Fibroblast of the conjunctiva (primary cell): Measurements from ENCODE around the gene LCORL.
"Not testable (repeated sequence)": the region's sequence is repeated elsewhere in the genome, so short reads cannot be mapped to it uniquely, and the experiment has no call there.

Experiments
- DNase-seq: peaks from one replicate; pipeline ENCODE4 v3.0.0-alpha.2; 2010; ENCODE audit warnings: low read depth

Gene LCORL

DNA sequence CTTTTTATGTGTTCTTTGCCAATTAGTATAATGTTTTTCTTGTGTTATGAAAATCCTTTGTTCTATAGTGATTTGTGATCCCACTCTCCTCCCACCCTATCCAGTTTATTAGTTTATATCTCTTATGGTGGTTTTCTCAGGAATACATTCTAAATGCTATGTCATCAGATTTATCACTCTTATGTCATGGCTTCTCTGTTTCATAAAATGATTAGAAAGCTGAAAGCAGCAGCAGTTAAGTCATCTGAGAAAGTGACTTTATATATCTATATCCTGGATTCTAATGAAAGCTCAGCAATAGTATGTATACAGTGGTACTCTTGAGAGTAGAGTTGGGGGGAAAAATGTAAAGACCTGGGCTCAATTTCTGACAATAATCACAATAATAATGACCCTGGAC lies 169.6 kb downstream of the LCORL start:
- DNase-seq, result no peak

DNA sequence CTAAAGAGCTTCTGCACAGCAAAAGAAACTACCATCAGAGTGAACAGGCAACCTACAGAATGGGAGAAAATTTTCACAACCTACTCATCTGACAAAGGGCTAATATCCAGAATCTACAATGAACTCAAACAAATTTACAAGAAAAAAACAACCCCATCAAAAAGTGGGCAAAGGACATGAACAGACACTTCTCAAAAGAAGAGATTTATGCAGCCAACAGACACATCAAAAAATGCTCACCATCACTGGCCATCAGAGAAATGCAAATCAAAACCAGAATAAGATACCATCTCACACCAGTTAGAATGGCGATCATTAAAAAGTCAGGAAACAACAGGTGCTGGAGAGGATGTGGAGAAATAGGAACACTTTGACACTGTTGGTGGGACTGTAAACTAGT lies 171.3 kb downstream of the LCORL start:
- DNase-seq, result not testable (repeated sequence)

DNA sequence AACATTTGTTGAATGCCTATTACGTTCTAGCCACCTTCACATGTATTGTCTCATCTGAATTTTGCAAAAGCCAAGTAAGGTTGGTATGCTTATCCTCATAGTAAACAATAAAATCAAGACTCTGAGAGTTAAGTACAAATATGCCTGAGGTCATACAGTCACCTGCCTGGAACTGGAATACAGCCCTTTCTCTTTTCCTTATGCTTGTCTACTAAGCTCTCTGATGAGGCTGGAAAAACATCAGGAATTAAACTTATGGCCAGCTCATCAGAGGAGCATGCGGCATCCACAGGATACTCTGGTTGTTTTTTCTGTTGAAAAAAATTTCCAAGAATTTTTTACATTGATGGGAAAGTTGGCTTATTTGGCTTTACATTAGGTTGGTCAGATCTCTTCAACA lies 175.3 kb downstream of the LCORL start:
- DNase-seq, result no peak

DNA sequence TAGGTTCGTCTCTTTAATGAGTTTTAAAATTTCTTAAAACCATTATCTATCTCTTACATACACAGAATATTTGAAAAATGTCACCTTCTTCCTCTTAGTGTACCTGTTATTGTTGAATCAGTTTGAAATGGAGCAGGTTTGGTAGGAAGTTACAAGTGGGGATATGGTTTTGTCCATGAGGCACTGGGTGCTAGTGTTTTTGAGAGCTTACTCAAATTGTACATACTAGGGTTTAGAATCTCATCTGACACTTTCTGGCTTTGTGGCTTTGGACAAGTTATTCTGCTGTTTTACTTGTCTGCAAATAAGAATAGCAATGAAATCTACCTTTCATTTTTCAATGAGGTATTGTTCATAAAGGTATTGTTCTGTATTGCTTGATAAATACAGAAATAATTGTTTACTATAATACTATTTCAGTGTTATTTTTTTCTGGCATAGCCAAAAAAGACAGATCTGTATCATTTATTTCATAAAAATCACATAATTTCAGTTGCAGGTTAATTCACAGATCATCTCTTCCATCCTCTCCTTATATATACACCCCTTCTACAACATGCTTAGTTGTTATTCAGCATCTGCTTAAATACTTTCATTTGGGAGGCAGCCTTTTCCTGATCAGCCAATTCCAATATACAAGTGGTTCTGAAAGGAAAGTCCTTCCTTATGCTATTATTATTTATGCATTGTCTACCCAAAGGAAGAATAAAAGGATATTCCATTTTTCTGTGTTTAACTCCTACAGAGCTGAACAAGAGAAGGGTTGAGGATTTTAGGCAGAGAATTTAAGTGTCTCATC lies 197.5 kb downstream of the LCORL start:
- no peak for DNase-seq

DNA sequence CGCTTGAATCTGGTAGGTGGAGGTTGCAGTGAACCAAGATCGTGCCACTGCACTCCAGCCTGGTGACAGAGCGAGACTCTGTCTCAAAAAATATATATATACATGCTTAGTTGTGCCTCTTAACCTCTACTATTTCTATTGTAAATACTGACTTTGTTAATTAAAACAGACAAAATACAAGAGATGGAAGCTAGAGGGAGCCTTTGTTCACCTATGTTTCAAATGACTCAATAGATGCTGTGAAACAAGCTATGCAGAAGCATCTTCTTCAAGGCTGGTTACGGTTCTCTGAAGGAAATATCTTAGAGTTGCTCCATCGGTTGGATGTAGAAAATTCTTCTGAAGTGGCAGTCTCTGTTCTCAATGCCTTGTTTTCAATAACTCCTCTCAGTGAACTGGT lies 204.5 kb downstream of the LCORL start:
- DNase-seq, result peak; percentile 74

DNA sequence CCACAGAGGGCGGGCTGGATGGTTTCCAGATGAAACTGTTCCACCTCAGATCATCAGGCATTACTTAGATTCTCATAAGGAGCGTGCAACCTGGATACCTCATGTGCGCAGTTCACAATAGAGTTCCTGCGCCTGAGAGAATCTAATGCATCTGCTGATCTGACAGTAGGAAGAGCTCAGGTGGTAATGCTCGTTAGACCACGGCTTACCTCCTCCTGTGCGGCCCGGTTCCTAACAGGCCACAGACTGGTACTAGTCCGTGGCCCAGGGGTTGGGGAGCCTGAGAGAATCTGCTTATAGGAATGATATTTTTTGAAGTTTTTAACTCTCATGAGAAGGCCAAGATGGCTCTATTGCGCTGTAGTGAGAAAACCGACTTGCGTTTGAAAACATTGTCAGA lies 205.4 kb downstream of the LCORL start:
- DNase-seq, result no peak

DNA sequence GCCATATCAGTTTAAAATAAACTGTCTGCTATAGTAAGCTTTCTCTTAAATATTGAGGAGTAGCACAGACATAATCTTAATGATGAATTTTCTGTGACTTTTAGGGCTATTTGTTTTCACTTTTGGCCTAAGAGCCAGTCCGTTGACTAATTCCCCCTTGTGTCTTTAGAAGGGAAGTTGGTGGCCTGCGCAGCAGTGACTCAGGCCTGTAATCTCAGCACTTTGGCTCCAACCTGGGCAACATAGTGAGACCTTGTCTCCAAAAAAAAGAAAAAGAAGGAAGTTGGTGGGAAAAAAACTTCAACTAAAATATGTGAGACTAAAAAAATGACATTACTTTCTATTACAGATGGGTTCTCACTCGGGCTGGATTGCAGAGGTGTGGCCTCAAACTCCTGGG lies 207.4 kb downstream of the LCORL start:
- no peak for DNase-seq

DNA sequence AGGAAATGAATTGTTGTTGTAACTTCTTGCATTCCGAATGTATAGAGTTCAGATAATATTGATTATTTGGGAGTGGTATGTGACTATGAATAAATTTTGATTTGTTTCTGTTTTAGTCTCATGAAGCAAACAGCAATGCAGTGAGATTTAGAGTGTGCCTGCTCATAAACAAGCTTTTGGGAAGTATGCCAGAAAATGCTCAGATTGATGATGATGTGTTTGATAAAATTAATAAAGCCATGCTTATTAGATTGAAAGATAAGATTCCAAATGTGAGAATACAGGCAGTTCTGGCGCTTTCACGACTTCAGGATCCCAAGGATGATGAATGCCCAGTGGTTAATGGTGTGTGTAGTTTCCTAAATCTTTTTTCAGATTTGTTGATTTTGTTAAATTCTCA lies 208.8 kb downstream of the LCORL start:
- no peak for DNase-seq

DNA sequence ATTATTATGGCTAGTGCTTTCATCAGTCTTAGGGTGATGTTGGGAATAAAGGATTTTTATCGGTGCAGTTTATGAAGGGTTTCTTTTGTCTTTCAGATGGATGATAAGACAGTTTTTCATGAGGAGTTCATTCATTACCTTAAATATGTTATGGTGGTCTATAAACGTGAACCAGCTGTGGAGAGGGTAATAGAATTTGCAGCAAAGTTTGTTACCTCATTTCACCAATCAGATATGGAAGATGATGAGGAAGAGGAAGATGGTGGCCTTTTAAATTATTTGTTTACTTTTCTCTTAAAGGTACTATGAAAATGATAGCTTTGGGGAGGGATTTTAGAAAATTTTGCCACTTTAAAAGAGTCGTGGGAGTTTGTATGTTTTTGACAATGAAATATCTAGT lies 209.4 kb downstream of the LCORL start:
- no peak for DNase-seq

DNA sequence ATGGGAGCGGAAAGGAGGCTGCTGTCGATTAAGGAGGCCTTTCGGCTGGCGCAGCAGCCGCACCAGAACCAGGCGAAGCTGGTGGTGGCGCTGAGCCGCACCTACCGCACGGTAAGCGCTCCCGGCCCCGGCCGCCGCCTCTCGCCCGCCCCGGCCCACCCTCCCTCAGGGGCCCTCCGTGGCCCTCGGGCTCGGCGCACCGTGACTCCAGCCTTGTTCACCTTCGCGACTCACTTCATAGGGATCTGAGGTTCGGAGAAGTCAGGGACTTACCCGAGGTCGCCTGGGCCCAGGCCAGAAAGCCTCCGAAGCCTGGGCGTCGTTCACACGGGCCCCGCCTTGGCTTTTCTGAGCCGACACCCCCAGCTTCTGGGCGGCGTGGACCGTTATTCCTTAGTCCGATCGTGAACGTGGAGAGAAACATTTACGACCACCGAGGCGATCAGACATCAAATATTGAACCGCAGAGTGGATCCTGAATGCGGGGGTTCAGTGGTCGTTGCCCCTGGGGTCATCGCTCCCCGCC lies 210.4 kb downstream of the LCORL start:
- DNase-seq, result no peak

DNA sequence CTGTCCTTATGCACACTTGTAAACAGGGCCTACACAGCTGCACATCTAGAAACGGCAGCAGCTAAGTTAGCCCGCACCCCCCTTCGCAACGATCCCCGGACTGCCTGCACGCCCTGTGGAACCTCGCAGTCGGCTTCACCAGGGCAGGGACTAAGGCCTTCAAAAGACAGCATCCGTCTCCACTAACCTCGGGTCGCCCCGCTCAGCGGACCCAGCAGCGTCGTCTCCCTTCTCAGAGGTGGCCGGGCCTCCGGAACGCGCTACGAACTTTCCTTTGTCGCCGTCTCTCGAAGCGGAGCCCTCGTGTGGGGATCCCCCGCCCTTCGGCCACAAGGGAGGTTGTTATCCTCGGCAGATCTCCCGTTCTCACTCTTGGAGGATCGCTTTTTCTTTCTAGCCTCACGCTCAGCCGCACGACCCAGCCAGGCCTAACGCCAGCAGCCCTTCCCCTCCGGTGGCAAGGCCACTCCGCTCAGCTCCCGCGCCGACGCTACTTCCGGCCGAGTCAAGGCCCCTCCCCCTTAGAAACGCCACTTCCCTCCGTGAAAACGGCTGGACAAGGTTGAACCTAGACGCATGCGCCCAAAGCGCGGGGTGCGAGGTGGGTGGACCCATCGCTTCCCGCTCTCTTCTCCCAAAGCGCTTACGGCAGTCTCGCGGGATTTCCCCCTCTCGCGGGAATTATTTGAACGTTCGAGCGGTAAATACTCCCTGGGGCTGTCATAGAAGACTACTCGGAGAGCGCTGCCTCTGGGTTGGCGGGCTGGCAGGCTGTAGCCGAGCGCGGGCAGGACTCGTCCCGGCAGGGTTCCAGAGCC lies 211.1 kb downstream of the LCORL start, which contains the start of the genes DCAF16 and NCAPG:
Gene DCAF16, minus strand, starts transcription at position 498 of the 818 bp plus-strand sequence. CDS start 6,616 bp downstream, outside the sequence.
Gene NCAPG, plus strand, starts transcription at position 720 of the 818 bp plus-strand sequence. CDS start 99 bp downstream, outside the sequence.
- DNase-seq, result peak; percentile 99

DNA sequence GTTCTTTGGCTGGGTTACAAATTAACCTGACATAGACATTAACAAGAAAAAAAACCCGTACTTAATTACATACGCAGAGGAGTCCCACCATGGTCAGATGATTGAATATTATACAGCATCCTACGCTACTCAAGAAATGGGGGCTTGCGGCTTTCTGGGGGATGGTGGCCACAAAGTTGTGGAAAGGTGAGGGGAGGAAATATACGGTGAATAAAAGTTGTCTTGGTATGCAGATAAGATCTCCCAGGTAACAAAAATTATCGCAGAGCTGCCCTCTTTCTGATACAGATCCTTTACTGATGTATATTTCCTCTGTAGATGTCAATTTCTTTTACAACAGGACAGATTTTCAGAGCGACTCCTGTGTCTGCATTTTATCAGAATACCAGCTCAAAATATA lies 211.9 kb downstream of the LCORL start:
- no peak for DNase-seq

DNA sequence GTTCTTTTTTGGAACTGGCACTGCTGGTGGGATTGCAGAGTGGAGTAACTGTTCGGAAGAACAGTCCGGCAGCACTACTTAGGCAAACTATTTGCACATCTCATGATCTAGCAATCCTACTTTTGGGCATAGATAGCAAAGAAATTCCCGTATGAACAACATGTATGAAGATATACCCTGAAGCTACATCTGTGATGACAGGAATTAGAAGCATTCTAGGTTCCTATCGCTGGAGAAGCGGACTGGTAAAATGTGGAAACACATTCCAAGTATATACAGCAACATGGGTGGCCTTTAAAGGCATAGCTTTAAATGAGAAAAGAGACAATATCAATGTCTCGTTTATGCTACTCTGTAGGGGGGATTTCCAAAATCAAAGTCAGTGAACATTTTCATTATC lies 214.1 kb downstream of the LCORL start:
- no peak for DNase-seq

DNA sequence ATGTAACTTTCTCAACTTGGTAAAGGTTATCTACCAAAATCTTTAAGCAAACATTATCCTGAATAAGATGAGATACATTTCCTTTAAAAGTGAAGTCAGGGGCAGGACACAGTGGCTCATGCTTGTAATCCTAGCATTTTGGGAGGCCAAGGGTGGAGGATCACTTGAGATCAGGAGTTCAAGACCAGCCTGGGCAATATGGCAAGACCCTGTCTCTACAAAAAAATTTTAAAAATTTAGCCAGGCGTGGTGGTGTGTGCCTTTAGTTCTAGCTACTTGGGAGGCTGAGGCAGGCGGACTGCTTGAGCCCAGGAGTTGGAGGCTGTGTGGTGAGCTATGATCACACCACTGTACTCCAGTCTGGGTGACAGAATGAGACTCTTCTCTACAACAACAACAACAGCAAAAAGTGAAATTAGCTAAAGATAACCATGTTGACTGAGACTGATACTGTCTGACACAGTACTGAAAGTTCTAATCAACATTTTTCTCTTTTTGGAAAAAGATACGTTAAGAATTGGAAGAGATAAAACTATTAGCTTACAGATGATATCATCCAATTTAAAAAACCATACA lies 215.9 kb downstream of the LCORL start:
- DNase-seq, result no peak

DNA sequence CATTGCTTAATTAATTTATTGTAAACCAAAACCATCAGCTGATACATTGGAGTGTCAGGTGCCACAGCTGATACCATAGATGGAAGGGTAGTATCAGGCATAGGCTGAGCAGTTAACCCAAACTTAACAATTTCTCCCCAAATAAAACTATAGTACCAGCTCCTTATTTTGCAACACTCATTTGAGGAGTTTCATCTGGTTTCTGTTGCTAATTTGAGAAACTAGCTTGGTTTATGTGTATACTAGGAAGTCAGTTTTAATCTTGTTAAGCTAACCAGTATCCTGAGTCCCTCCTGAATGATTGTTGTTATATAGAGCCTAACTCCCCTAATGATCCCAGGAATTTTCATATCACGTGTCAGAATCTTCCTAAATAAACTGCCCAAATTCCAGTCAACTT lies 223.7 kb downstream of the LCORL start:
- DNase-seq, result no peak

DNA sequence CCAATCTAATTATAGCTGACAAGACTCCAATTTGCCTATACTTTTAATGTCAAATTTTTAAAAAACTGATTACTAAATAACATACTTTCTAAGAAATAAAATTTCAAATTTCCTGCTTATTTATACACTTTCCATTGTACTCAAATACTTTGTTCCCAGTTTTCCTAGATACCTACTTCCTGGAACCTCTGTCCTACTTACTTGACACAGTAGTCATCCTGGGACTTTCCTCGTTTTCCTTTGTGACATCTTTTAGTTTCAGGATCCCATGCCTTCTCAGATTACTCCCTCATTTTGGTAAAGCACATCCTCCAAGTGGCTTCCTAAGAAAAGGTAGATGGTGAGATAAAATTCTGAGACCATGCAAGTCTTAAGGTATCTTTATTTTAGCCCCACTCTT lies 226.8 kb downstream of the LCORL start:
- DNase-seq, result no peak
